ENCODE data around the gene HEBP2. TPM values are rescaled to one million over a fixed set of nuclear protein-coding genes. Genes with fewer than 3 reads are reported as not detected.

HEBP2 gene
- total and polyA plus RNA-seq, 2 of the 13 experiments (the other 11 are each of a cell fraction or from before 2014, with no cell fraction given) = 16.0 to 72.8 TPM

DNA sequence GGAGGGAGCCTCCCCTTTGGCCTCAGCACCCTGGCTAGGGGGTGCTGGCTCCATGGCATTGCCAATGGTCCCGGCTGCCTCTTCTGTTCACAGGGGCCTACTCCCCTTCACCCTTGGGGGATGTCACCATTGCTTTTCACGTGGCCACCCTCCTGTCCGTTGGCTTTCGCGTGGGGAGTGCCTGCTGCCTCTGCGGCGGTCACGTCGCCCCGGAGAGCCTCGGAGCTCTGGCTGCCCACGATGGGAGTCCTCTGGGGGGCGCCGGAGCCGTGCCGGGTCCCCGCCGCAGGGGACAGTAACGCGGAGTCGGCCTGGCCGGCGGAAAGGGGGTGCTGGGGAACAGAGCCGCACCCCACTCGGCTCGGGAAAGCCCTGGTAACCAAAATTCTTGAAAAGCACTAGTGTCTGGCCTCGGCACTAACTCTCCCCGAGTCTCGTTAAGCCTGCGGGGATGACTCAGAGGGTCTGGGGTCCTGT, 661 bp upstream of the HEBP2 start (continued):
- TF ChIP-seq, protein P1, sequence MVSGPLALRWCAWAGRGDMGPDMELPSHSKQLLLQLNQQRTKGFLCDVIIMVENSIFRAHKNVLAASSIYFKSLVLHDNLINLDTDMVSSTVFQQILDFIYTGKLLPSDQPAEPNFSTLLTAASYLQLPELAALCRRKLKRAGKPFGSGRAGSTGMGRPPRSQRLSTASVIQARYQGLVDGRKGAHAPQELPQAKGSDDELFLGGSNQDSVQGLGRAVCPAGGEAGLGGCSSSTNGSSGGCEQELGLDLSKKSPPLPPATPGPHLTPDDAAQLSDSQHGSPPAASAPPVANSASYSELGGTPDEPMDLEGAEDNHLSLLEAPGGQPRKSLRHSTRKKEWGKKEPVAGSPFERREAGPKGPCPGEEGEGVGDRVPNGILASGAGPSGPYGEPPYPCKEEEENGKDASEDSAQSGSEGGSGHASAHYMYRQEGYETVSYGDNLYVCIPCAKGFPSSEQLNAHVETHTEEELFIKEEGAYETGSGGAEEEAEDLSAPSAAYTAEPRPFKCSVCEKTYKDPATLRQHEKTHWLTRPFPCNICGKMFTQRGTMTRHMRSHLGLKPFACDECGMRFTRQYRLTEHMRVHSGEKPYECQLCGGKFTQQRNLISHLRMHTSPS (CRISPR knock-in tag; IDR thresholded peaks at IDR 0.05; ENCODE audit: low read depth) = no peak
- TF ChIP-seq SATB2 (CRISPR knock-in tag; IDR thresholded peaks at IDR 0.05) (no peak; the same call in 1 of the 2 replicates), ZSCAN29 (CRISPR knock-in tag; conservative IDR thresholded peaks at IDR 0.05) (no peak), TCF7 (IDR thresholded peaks at IDR 0.05; ENCODE audit: low read depth) (no peak), PRMT3 (CRISPR knock-in tag; IDR thresholded peaks at IDR 0.05; ENCODE audit: borderline replicate concordance, low read depth) (no peak), ZNF674 (CRISPR knock-in tag; IDR thresholded peaks at IDR 0.05; ENCODE audit: low read depth) (no peak), POLR2AphosphoS2 (IDR thresholded peaks at IDR 0.05; ENCODE audit: low read depth, low read length) (no peak), ZNF563 (CRISPR knock-in tag; IDR thresholded peaks at IDR 0.05) (0 out of 2 replicates have a peak, but pooled peaks have one; percentile 36)
- TF ChIP-seq, protein P2, sequence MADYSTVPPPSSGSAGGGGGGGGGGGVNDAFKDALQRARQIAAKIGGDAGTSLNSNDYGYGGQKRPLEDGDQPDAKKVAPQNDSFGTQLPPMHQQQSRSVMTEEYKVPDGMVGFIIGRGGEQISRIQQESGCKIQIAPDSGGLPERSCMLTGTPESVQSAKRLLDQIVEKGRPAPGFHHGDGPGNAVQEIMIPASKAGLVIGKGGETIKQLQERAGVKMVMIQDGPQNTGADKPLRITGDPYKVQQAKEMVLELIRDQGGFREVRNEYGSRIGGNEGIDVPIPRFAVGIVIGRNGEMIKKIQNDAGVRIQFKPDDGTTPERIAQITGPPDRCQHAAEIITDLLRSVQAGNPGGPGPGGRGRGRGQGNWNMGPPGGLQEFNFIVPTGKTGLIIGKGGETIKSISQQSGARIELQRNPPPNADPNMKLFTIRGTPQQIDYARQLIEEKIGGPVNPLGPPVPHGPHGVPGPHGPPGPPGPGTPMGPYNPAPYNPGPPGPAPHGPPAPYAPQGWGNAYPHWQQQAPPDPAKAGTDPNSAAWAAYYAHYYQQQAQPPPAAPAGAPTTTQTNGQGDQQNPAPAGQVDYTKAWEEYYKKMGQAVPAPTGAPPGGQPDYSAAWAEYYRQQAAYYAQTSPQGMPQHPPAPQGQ (CRISPR knock-in tag; IDR thresholded peaks at IDR 0.05; ENCODE audit: borderline replicate concordance) = no peak
- TF ChIP-seq, protein P3, sequence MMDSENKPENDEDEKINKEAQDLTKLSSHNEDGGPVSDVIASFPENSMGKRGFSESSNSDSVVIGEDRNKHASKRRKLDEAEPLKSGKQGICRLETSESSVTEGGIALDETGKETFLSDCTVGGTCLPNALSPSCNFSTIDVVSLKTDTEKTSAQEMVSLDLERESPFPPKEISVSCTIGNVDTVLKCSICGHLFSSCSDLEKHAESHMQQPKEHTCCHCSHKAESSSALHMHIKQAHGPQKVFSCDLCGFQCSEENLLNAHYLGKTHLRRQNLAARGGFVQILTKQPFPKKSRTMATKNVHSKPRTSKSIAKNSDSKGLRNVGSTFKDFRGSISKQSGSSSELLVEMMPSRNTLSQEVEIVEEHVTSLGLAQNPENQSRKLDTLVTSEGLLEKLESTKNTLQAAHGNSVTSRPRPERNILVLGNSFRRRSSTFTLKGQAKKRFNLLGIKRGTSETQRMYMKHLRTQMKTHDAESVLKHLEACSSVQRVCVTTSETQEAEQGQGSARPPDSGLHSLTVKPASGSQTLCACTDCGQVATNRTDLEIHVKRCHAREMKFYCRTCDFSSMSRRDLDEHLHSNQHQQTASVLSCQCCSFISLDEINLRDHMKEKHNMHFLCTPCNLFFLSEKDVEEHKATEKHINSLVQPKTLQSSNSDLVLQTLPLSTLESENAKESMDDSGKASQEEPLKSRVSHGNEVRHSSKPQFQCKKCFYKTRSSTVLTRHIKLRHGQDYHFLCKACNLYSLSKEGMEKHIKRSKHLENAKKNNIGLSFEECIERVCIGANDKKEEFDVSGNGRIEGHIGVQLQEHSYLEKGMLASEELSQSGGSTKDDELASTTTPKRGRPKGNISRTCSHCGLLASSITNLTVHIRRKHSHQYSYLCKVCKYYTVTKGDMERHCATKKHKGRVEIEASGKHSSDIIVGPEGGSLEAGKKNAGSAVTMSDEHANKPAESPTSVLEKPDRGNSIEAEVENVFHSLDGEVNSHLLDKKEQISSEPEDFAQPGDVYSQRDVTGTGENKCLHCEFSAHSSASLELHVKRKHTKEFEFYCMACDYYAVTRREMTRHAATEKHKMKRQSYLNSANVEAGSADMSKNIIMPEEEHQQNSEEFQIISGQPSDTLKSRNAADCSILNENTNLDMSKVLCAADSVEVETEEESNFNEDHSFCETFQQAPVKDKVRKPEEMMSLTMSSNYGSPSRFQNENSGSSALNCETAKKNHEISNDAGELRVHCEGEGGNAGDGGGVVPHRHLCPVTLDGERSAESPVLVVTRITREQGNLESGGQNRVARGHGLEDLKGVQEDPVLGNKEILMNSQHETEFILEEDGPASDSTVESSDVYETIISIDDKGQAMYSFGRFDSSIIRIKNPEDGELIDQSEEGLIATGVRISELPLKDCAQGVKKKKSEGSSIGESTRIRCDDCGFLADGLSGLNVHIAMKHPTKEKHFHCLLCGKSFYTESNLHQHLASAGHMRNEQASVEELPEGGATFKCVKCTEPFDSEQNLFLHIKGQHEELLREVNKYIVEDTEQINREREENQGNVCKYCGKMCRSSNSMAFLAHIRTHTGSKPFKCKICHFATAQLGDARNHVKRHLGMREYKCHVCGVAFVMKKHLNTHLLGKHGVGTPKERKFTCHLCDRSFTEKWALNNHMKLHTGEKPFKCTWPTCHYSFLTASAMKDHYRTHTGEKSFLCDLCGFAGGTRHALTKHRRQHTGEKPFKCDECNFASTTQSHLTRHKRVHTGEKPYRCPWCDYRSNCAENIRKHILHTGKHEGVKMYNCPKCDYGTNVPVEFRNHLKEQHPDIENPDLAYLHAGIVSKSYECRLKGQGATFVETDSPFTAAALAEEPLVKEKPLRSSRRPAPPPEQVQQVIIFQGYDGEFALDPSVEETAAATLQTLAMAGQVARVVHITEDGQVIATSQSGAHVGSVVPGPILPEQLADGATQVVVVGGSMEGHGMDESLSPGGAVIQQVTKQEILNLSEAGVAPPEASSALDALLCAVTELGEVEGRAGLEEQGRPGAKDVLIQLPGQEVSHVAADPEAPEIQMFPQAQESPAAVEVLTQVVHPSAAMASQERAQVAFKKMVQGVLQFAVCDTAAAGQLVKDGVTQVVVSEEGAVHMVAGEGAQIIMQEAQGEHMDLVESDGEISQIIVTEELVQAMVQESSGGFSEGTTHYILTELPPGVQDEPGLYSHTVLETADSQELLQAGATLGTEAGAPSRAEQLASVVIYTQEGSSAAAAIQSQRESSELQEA (CRISPR knock-in tag; IDR thresholded peaks at IDR 0.05; ENCODE audit: not compliant biosample characterization) = peak; percentile 83
- TF ChIP-seq, protein P4, sequence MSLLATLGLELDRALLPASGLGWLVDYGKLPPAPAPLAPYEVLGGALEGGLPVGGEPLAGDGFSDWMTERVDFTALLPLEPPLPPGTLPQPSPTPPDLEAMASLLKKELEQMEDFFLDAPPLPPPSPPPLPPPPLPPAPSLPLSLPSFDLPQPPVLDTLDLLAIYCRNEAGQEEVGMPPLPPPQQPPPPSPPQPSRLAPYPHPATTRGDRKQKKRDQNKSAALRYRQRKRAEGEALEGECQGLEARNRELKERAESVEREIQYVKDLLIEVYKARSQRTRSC (CRISPR knock-in tag; IDR thresholded peaks at IDR 0.05; ENCODE audit: low read depth) = no peak
- TF ChIP-seq, protein P5, sequence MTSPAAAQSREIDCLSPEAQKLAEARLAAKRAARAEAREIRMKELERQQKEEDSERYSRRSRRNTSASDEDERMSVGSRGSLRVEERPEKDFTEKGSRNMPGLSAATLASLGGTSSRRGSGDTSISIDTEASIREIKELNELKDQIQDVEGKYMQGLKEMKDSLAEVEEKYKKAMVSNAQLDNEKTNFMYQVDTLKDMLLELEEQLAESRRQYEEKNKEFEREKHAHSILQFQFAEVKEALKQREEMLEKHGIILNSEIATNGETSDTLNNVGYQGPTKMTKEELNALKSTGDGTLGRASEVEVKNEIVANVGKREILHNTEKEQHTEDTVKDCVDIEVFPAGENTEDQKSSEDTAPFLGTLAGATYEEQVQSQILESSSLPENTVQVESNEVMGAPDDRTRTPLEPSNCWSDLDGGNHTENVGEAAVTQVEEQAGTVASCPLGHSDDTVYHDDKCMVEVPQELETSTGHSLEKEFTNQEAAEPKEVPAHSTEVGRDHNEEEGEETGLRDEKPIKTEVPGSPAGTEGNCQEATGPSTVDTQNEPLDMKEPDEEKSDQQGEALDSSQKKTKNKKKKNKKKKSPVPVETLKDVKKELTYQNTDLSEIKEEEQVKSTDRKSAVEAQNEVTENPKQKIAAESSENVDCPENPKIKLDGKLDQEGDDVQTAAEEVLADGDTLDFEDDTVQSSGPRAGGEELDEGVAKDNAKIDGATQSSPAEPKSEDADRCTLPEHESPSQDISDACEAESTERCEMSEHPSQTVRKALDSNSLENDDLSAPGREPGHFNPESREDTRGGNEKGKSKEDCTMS (CRISPR knock-in tag; conservative IDR thresholded peaks at IDR 0.05) = no peak
